Tibial nerve (tissue), 4 donors: ENCODE results near the gene ENO1. TPM values are rescaled to one million over a fixed set of nuclear protein-coding genes. Genes with fewer than 3 reads are reported as not detected.

Experiments
- DNase-seq, 2 donors: peaks; one replicate each; pipeline ENCODE4 v3.0.0-alpha.2; 2019; ENCODE audit warnings: low spot score in 2 of 2
- H3K27ac ChIP-seq, 4 donors: fragments of 200-600 bp; sonication (generic) in 3 of 4; one replicate each; pipeline ENCODE4 v1.5.1; 2017 to 2019; ENCODE audit warnings: mild to moderate bottlenecking in 1 of 4
- H3K27me3 ChIP-seq, 2 donors: fragments of 200-600 bp; sonication (generic) in 1 of 2; one replicate each; pipeline versions ENCODE4 v1.5.1 to v1.6.0; 2017 to 2019
- H3K36me3 ChIP-seq, 3 donors: fragments of 200-600 bp; sonication (generic); one replicate each; pipeline ENCODE4 v1.5.1; 2018 to 2019
- H3K4me1 ChIP-seq, 4 donors: fragments of 200-600 bp; sonication (generic) in 3 of 4; one replicate each; pipeline ENCODE4 v1.5.1; 2017 to 2019
- H3K4me3 ChIP-seq, 4 donors: fragments of 200-600 bp; sonication (generic) in 3 of 4; one replicate each; pipeline ENCODE4 v1.5.1; 2017 to 2019; ENCODE audit warnings: mild to moderate bottlenecking in 1 of 4, moderate library complexity in 1 of 4
- H3K9me3 ChIP-seq, 4 donors: fragments of 200-600 bp; sonication (generic) in 3 of 4; one replicate each; pipeline ENCODE4 v1.5.1; 2017 to 2019
- EP300 ChIP-seq, 2 donors: sonication (generic); formaldehyde crosslinking; IDR thresholded peaks; one replicate each; pipeline ENCODE4 v1.6.1; 2017; ENCODE audit warnings: antibody characterized with exemption in 2 of 2, mild to moderate bottlenecking in 1 of 2
- POLR2A ChIP-seq, 2 donors: fragments of 450-650 bp; IDR thresholded peaks; one replicate each; pipeline ENCODE4 v1.6.1; 2017; ENCODE audit warnings: antibody characterized with exemption in 2 of 2, mild to moderate bottlenecking in 2 of 2, moderate library complexity in 2 of 2
- WGBS, 2 donors: methylation state at CpG; one replicate each; pipeline ENCODE4 v1.1.5; 2018; 5-methylcytosine and 5-hydroxymethylcytosine counted together
- total RNA-seq, 4 donors: library from RNA; depleted of rRNA; stranded (reverse); fragments of >200 nt; gene quantifications; one replicate each; pipeline ENCODE4 v1.1.0, GENCODE V29; 2016
- TF ChIP-seq, protein P1 (sequence below), 5 experiments: fragments of 200-600 bp in 3 of 5; fragments of 450-650 bp in 2 of 5; sonication (generic) in 3 of 5; IDR thresholded peaks; one replicate each; pipeline ENCODE4 v1.5.1; 2016 to 2019; ENCODE audit warnings: antibody characterized with exemption in 5 of 5, mild to moderate bottlenecking in 3 of 5, moderate library complexity in 2 of 5

ENO1 gene
- total RNA-seq, 4 donors from 2014 or later: 373 to 741 (median 459) TPM

DNA sequence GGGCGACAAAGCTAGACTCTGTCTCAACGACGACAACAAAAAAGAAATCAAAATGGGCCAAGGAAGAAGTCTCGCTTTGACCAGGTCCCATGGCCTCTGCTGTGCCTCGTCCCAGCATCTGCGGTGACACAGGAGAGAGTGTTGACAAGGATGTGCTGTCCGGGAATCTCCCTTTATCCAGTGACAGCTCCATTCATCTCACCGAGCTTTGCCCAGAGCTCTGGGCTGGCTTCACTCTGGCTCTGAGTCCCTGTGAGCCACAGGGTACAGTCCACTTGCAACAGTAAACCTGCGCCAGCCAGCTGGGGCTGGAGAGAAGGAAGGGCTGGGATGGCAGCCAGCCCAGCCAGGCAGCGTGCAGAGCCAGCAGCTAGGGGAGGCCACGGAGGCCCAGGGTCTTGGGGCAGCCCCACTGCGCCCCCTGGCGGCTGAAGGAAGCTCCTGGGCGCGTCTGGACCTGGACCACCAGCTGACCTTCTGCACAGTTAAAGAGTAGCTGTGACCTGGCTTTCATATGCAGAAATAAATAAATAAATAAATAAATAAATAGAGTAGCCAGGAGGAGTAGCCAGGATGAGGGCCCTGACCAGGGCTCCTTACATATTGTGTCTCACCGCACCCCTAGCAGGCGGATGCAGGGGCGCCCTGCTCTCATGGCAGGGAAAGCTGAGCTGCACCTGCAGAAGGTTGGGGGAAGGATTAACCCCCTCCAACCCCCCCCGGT lies 29.7 kb downstream of the ENO1 start:
- peak; percentile 76 to 78 for DNase-seq
- TF ChIP-seq EP300 (IDR thresholded peaks at IDR 0.05) (peak; percentile 62 to 79), POLR2A (IDR thresholded peaks at IDR 0.05) (peak in 1 of 2 donors; percentile 18)
- TF ChIP-seq, protein P1, sequence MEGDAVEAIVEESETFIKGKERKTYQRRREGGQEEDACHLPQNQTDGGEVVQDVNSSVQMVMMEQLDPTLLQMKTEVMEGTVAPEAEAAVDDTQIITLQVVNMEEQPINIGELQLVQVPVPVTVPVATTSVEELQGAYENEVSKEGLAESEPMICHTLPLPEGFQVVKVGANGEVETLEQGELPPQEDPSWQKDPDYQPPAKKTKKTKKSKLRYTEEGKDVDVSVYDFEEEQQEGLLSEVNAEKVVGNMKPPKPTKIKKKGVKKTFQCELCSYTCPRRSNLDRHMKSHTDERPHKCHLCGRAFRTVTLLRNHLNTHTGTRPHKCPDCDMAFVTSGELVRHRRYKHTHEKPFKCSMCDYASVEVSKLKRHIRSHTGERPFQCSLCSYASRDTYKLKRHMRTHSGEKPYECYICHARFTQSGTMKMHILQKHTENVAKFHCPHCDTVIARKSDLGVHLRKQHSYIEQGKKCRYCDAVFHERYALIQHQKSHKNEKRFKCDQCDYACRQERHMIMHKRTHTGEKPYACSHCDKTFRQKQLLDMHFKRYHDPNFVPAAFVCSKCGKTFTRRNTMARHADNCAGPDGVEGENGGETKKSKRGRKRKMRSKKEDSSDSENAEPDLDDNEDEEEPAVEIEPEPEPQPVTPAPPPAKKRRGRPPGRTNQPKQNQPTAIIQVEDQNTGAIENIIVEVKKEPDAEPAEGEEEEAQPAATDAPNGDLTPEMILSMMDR (IDR thresholded peaks at IDR 0.05): peak; percentile 84 to 92 (median 90)
- Histone ChIP-seq H3K4me3 (no peak overlapping the region), H3K9me3 (no peaks in the 10 kb centered on the region), H3K27ac (peak overlapping the region in 2 of 4 donors; percentile 23 to 33), H3K4me1 (peaks cover 0 to 26% (median 2%) of the 10 kb centered on the region in 4 donors), H3K36me3 (no peaks in the 10 kb centered on the region), H3K27me3 (no peaks in the 10 kb centered on the region)
- WGBS, 2 donors: 36 to 42% methylated on average over 18 of the region's 19 CpGs

DNA sequence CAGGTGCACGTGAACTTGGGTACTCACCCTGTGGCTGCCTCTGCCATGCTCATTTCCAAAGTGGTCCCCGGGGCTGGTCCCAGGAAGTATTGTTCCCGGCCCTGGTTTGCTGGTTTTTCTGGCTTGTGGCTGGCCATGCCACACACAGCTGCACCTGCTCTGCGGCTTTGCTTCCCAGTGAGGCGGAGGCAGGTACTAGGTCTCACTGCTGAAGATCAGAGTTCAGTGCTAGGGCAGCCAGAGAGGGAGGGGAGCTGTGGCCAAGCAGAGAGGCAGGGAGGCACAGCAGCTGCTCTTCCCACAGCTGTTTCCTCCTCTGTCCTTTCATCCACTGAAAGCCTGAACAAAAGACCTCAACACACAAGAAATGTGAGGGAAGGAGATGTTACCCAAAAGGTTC lies 30.5 kb downstream of the ENO1 start:
- Histone ChIP-seq H3K27ac (no peak overlapping the region), H3K4me1 (peaks cover 0 to 26% (median 2%) of the 10 kb centered on the region in 4 donors), H3K4me3 (no peak overlapping the region), H3K36me3 (no peaks in the 10 kb centered on the region), H3K9me3 (no peaks in the 10 kb centered on the region), H3K27me3 (no peaks in the 10 kb centered on the region)
- DNase-seq: no peak
- TF ChIP-seq EP300 (IDR thresholded peaks at IDR 0.05): no peak
- TF ChIP-seq, protein P1 (IDR thresholded peaks at IDR 0.05): no peak
- TF ChIP-seq POLR2A (IDR thresholded peaks at IDR 0.05): no peak
- 49 to 62% methylated on average over 5 of the region's 5 CpGs for WGBS, 2 donors

DNA sequence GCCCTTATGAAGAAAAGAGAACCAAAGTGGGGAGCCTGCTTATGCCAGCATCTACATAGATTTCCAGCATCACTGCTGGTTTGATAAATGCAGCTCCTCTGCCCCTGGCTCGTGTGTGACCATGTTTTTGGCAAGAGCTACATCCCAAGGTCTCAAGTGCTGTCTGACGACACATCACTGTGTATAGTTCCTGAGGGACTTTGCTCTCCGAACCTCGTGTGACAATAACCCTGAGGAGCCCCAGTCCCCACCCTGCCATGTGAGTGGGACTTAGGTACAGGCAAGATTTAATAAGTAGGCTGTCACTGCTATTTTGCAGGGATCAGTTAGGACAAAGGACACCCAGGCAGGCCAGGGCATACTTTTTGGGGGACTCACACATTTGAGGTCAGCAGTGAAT lies 32.2 kb downstream of the ENO1 start:
- DNase-seq: no peak
- H3K4me3 ChIP-seq: no peak overlapping the region
- H3K9me3 ChIP-seq: no peaks in the 10 kb centered on the region
- H3K27ac ChIP-seq: no peak overlapping the region
- 70 to 76% methylated on average over 4 of the region's 4 CpGs for WGBS, 2 donors
- TF ChIP-seq, protein P1 (IDR thresholded peaks at IDR 0.05): no peak
- TF ChIP-seq EP300 (IDR thresholded peaks at IDR 0.05) (no peak), POLR2A (IDR thresholded peaks at IDR 0.05) (no peak)
- H3K36me3 ChIP-seq: no peaks in the 10 kb centered on the region
- no peaks in the 10 kb centered on the region for H3K27me3 ChIP-seq
- H3K4me1 ChIP-seq: peaks cover 0 to 26% (median 2%) of the 10 kb centered on the region in 4 donors

DNA sequence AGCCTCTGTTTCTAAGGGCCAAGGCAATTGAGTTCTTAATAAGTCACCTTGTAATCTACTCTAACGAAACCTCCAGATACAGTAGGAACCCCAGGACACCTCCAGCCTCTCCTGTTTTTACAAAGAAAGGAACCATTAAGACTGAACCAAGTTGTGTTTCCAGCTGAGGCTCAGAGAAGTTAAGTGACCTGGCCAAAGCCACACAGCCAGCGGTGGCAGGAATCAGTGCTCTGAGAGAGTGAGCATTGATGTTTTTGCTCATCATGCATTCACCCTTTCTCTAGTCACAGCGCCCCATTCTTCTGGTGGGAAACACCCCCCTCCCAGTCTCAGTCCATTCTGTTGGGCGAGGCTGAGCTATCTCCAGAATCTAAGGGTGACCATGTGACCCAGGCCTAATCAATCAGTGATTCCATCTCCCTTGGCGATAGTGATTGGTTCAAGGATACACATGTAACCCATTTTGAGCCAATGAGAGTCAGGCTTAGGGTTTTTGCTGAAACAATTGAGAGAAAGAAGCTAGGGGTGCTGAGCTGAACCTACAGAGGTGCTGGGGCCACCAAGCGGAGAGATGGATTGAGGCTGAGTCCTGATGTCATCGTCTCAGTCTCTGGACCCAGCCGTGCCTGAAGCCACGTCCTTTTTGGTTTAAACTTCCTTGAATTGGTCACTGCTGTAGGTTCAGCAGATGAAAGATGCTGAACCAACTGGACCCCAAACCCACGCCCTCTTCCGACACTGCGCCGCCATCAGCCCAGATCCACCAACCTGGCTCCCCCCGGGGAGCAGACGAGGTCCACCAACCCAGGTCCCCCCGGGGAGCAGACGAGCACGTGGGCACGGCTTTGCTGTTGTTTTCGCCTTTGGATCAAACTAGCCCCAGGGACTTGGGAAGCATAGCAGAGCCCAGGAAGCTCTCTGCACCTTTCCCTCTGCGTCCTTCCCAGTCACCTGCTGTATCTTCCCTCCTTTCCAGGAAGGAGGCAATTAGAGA lies 33.1 kb downstream of the ENO1 start:
- no peak for DNase-seq
- H3K9me3 ChIP-seq: no peaks in the 10 kb centered on the region
- H3K27ac ChIP-seq: no peak overlapping the region
- 88 to 90% methylated on average over 19 to 21 of the region's 21 CpGs for WGBS, 2 donors
- no peak overlapping the region for H3K4me3 ChIP-seq
- H3K27me3 ChIP-seq: no peaks in the 10 kb centered on the region
- peaks cover 0 to 26% (median 2%) of the 10 kb centered on the region in 4 donors for H3K4me1 ChIP-seq
- H3K36me3 ChIP-seq: no peaks in the 10 kb centered on the region
- TF ChIP-seq, protein P1 (IDR thresholded peaks at IDR 0.05): no peak
- TF ChIP-seq POLR2A (IDR thresholded peaks at IDR 0.05) (no peak), EP300 (IDR thresholded peaks at IDR 0.05) (no peak)
